IPS-20b (cell line): ENCODE measurements around the gene NTNG1.

Source experiments
- H3K27ac ChIP-seq: one replicate; pipeline ENCODE4 v1.5.1; 2013; ENCODE audit warnings: low read length
- H3K27me3 ChIP-seq: 2 replicates; pipeline ENCODE4 v1.6.1; 2013; ENCODE audit warnings: mild to moderate bottlenecking, low read length, inconsistent platforms; ENCODE audit not compliant: insufficient read depth
- H3K36me3 ChIP-seq: 2 replicates; pipeline ENCODE4 v1.6.1; 2013; ENCODE audit warnings: low read depth, mild to moderate bottlenecking, inconsistent platforms, low read length, moderate library complexity; ENCODE audit not compliant: insufficient read depth
- H3K4me1 ChIP-seq: 2 replicates; pipeline ENCODE4 v1.6.1; 2013; ENCODE audit warnings: mild to moderate bottlenecking, control low read depth, inconsistent platforms, low read length, moderate library complexity; ENCODE audit not compliant: insufficient read depth
- H3K4me3 ChIP-seq: 2 replicates; pipeline ENCODE4 v1.5.1; 2013; ENCODE audit warnings: mild to moderate bottlenecking, low read length, inconsistent platforms
- H3K9ac ChIP-seq: 2 replicates; pipeline ENCODE4 v1.6.1; 2013; ENCODE audit warnings: low read depth, mild to moderate bottlenecking, inconsistent platforms, low read length, moderate library complexity
- H3K9me3 ChIP-seq: 2 replicates; pipeline ENCODE4 v1.6.1; 2013; ENCODE audit warnings: mild to moderate bottlenecking, low read depth, low read length, inconsistent platforms; ENCODE audit not compliant: insufficient read depth

Gene NTNG1

GRCh38 chr1:107419003-107419402 lies 278.2 kb downstream of the NTNG1 start:
- H3K9ac ChIP-seq, result no peak overlapping the region
- H3K9me3 ChIP-seq, result no peaks in the 10 kb centered on the region
- H3K36me3 ChIP-seq, result no peaks in the 10 kb centered on the region
- H3K4me3 ChIP-seq, result no peak overlapping the region
- H3K27me3 ChIP-seq, result no peaks in the 10 kb centered on the region
- H3K27ac ChIP-seq, result no peak overlapping the region
- H3K4me1 ChIP-seq, result peaks cover 17% of the 10 kb centered on the region

GRCh38 chr1:107422901-107423300 lies 282.1 kb downstream of the NTNG1 start:
- Histone ChIP-seq H3K27ac (no peak overlapping the region), H3K4me1 (peaks cover 17% of the 10 kb centered on the region), H3K27me3 (no peaks in the 10 kb centered on the region), H3K4me3 (no peak overlapping the region), H3K36me3 (no peaks in the 10 kb centered on the region), H3K9me3 (no peaks in the 10 kb centered on the region), H3K9ac (no peak overlapping the region)

- H3K36me3 ChIP-seq, result no peaks in the 10 kb centered on the region
- H3K4me3 ChIP-seq, result no peak overlapping the region
- H3K27me3 ChIP-seq, result no peaks in the 10 kb centered on the region
- peaks cover 23% of the 10 kb centered on the region; the same call in 1 of the 2 replicates for H3K4me1 ChIP-seq
- no peak overlapping the region for H3K27ac ChIP-seq
- H3K9me3 ChIP-seq, result no peaks in the 10 kb centered on the region
- no peak overlapping the region for H3K9ac ChIP-seq
Measured at GRCh38 chr1:107430540-107431228, 289.8 kb downstream of the NTNG1 start.

- Histone ChIP-seq H3K27ac (no peak overlapping the region), H3K9ac (no peak overlapping the region), H3K4me1 (peaks cover 23% of the 10 kb centered on the region; the same call in 1 of the 2 replicates), H3K4me3 (peak overlapping the region; percentile 8; the same call in 1 of the 2 replicates), H3K27me3 (no peaks in the 10 kb centered on the region), H3K36me3 (no peaks in the 10 kb centered on the region), H3K9me3 (no peaks in the 10 kb centered on the region)
Measured at GRCh38 chr1:107432108-107432507, 291.3 kb downstream of the NTNG1 start.

GRCh38 chr1:107433068-107433467 lies 292.2 kb downstream of the NTNG1 start:
- H3K9me3 ChIP-seq, result no peaks in the 10 kb centered on the region
- no peak overlapping the region for H3K4me3 ChIP-seq
- H3K4me1 ChIP-seq, result peaks cover 23% of the 10 kb centered on the region; the same call in 1 of the 2 replicates
- no peaks in the 10 kb centered on the region for H3K36me3 ChIP-seq
- H3K27ac ChIP-seq, result no peak overlapping the region
- no peak overlapping the region for H3K9ac ChIP-seq
- H3K27me3 ChIP-seq, result no peaks in the 10 kb centered on the region

- no peak overlapping the region for H3K27ac ChIP-seq
- H3K27me3 ChIP-seq, result no peaks in the 10 kb centered on the region
- H3K4me3 ChIP-seq, result no peak overlapping the region
Measured at GRCh38 chr1:107433635-107434360, 293.0 kb downstream of the NTNG1 start.

GRCh38 chr1:107434361-107434693 lies 293.5 kb downstream of the NTNG1 start:
- H3K9me3 ChIP-seq, result no peaks in the 10 kb centered on the region
- no peak overlapping the region for H3K27ac ChIP-seq
- no peak overlapping the region for H3K9ac ChIP-seq
- peaks cover 23% of the 10 kb centered on the region; the same call in 1 of the 2 replicates for H3K4me1 ChIP-seq
- no peaks in the 10 kb centered on the region for H3K36me3 ChIP-seq
- H3K27me3 ChIP-seq, result no peaks in the 10 kb centered on the region
- no peak overlapping the region for H3K4me3 ChIP-seq

More at GRCh38 chr1:107433635-107434360, 293.0 kb downstream of the NTNG1 start:
- Histone ChIP-seq H3K9me3 (no peaks in the 10 kb centered on the region), H3K4me1 (peaks cover 23% of the 10 kb centered on the region; the same call in 1 of the 2 replicates), H3K36me3 (no peaks in the 10 kb centered on the region), H3K9ac (no peak overlapping the region)

GRCh38 chr1:107436552-107437241 lies 295.9 kb downstream of the NTNG1 start:
- H3K27me3 ChIP-seq, result no peaks in the 10 kb centered on the region
- H3K36me3 ChIP-seq, result no peaks in the 10 kb centered on the region
- no peaks in the 10 kb centered on the region for H3K9me3 ChIP-seq
- no peak overlapping the region for H3K4me3 ChIP-seq
- H3K4me1 ChIP-seq, result peaks cover 17% of the 10 kb centered on the region; the same call in 1 of the 2 replicates
- no peak overlapping the region for H3K27ac ChIP-seq
- H3K9ac ChIP-seq, result no peak overlapping the region

- H3K9me3 ChIP-seq, result no peaks in the 10 kb centered on the region
- no peaks in the 10 kb centered on the region; the same call in 1 of the 2 replicates for H3K4me1 ChIP-seq
- no peak overlapping the region for H3K9ac ChIP-seq
Measured at GRCh38 chr1:107439567-107439966, 298.7 kb downstream of the NTNG1 start.

GRCh38 chr1:107442551-107442950 lies 301.7 kb downstream of the NTNG1 start:
- Histone ChIP-seq H3K9ac (no peak overlapping the region), H3K36me3 (no peaks in the 10 kb centered on the region), H3K4me1 (no peaks in the 10 kb centered on the region; the same call in 1 of the 2 replicates), H3K4me3 (no peak overlapping the region), H3K27me3 (no peaks in the 10 kb centered on the region), H3K9me3 (no peaks in the 10 kb centered on the region), H3K27ac (no peak overlapping the region)

More at GRCh38 chr1:107439567-107439966, 298.7 kb downstream of the NTNG1 start:
- Histone ChIP-seq H3K27ac (no peak overlapping the region), H3K4me3 (no peak overlapping the region), H3K36me3 (no peaks in the 10 kb centered on the region), H3K27me3 (no peaks in the 10 kb centered on the region)

- no peak overlapping the region for H3K9ac ChIP-seq
- H3K4me1 ChIP-seq, result no peaks in the 10 kb centered on the region; the same call in 1 of the 2 replicates
- no peaks in the 10 kb centered on the region for H3K27me3 ChIP-seq
- H3K9me3 ChIP-seq, result no peaks in the 10 kb centered on the region
- no peak overlapping the region for H3K27ac ChIP-seq
- H3K4me3 ChIP-seq, result no peak overlapping the region
- no peaks in the 10 kb centered on the region for H3K36me3 ChIP-seq
Measured at GRCh38 chr1:107443027-107443426, 302.2 kb downstream of the NTNG1 start.
